Activated T-helper 17 cell treated with anti-CD3 and anti-CD28 coated beads, Interleukin-2, amount 50 U/mL, for 72 hours (primary cell): ENCODE data around the gene TMEM184A. TPM values are rescaled to one million over a fixed set of nuclear protein-coding genes. Genes with fewer than 3 reads are reported as not detected.
A peak's percentile ranks its signal among the peaks of the same experiment; 100 is the strongest.
"Not testable (repeated sequence)": the region's sequence is repeated elsewhere in the genome, so short reads cannot be mapped to it uniquely, and the experiment has no call there.

ENCODE experiments used
- ATAC-seq: fragments of 150-1000 bp; cut with Tn5 transposase; replicated peaks from 2 replicates; pipeline ENCODE4 v1.10.0; 2021; ENCODE audit warnings: mild to moderate bottlenecking, moderate library complexity
- H3K27ac Mint-ChIP-seq: one replicate; pipeline ENCODE4 v1.8.0; 2022; ENCODE audit warnings: mixed read lengths
- H3K27me3 Mint-ChIP-seq: one replicate; pipeline ENCODE4 v1.8.0; 2022; ENCODE audit warnings: mixed read lengths
- H3K36me3 Mint-ChIP-seq: one replicate; pipeline ENCODE4 v1.8.0; 2022; ENCODE audit warnings: low read depth, mild to moderate bottlenecking, mixed read lengths
- H3K4me1 Mint-ChIP-seq: one replicate; pipeline ENCODE4 v1.8.0; 2022; ENCODE audit warnings: mixed read lengths
- H3K4me3 Mint-ChIP-seq: one replicate; pipeline ENCODE4 v1.8.0; 2022; ENCODE audit warnings: mild to moderate bottlenecking, mixed read lengths
- H3K9me3 Mint-ChIP-seq: one replicate; pipeline ENCODE4 v1.8.0; 2022; ENCODE audit warnings: mixed read lengths
- total RNA-seq, 2 donors: library from RNA; stranded (reverse); gene quantifications; one replicate each; pipeline ENCODE4 v1.2.3, GENCODE V29; 2022

The TMEM184A gene
- total RNA-seq, 2 donors from 2014 or later, result not detected

GRCh38 chr7:1583241-1583930 lies 27.4 kb upstream of the TMEM184A start:
- not testable (repeated sequence) for H3K27ac Mint-ChIP-seq, H3K27me3 Mint-ChIP-seq, ATAC-seq, H3K36me3 Mint-ChIP-seq, H3K4me3 Mint-ChIP-seq, H3K9me3 Mint-ChIP-seq
- H3K4me1 Mint-ChIP-seq, result peaks cover 12% of the 10 kb centered on the region

DNA sequence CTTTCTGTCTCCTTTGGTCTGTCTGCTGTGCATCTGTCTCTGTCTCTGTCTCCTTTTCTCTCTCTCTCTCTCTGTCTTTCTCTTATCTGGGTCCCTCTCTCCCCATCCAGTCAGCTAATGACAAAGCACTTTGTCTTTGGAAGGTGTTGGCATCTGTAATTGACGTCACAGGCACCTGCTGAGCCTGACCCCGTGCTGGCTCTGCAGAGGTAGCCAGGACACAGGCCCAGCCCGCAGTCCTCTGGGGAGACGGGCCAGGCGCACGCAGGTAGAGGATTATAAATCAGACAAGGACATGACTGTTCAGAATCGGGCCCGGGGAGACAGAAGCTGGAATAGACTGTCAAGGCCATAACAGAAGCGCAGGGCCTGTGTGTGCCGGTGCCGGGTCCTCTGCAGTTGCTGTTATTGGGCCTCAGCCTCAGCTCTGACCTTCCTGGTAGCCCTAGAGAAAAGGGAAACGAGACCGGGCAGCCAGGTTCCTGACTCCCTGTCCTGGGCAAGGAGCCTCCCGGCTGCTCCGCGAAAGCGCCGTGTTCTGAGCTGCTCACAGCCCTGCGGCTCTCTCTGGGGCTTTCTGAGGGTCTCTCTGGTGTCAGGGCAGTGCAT lies 24.5 kb upstream of the TMEM184A start:
- ATAC-seq, result no peak
- Mint-ChIP-seq H3K27ac (peak overlapping the region; percentile 1), H3K9me3 (no peaks in the 10 kb centered on the region), H3K4me1 (peaks cover 14% of the 10 kb centered on the region), H3K36me3 (no peaks in the 10 kb centered on the region), H3K4me3 (no peak overlapping the region), H3K27me3 (no peaks in the 10 kb centered on the region)

- H3K4me3 Mint-ChIP-seq, result no peak overlapping the region
- no peaks in the 10 kb centered on the region for H3K27me3 Mint-ChIP-seq
- ATAC-seq, result peak; percentile 99
- H3K36me3 Mint-ChIP-seq, result no peaks in the 10 kb centered on the region
- no peaks in the 10 kb centered on the region for H3K9me3 Mint-ChIP-seq
- peak overlapping the region; percentile 1 for H3K27ac Mint-ChIP-seq
- peaks cover 14% of the 10 kb centered on the region for H3K4me1 Mint-ChIP-seq
Measured at GRCh38 chr7:1579481-1580421, 23.7 kb upstream of the TMEM184A start.

- H3K27me3 Mint-ChIP-seq, result no peaks in the 10 kb centered on the region
- H3K4me3 Mint-ChIP-seq, result no peak overlapping the region
- no peak for ATAC-seq
- no peaks in the 10 kb centered on the region for H3K36me3 Mint-ChIP-seq
- H3K4me1 Mint-ChIP-seq, result peaks cover 14% of the 10 kb centered on the region
- H3K9me3 Mint-ChIP-seq, result no peaks in the 10 kb centered on the region
- H3K27ac Mint-ChIP-seq, result no peak overlapping the region
Measured at GRCh38 chr7:1578513-1578912, 22.5 kb upstream of the TMEM184A start.

- no peaks in the 10 kb centered on the region for H3K36me3 Mint-ChIP-seq
- ATAC-seq, result no peak
- no peak overlapping the region for H3K4me3 Mint-ChIP-seq
- no peaks in the 10 kb centered on the region for H3K27me3 Mint-ChIP-seq
- H3K4me1 Mint-ChIP-seq, result peaks cover 19% of the 10 kb centered on the region
- H3K9me3 Mint-ChIP-seq, result no peaks in the 10 kb centered on the region
- no peak overlapping the region for H3K27ac Mint-ChIP-seq
Measured at GRCh38 chr7:1576521-1577253, 20.7 kb upstream of the TMEM184A start.

DNA sequence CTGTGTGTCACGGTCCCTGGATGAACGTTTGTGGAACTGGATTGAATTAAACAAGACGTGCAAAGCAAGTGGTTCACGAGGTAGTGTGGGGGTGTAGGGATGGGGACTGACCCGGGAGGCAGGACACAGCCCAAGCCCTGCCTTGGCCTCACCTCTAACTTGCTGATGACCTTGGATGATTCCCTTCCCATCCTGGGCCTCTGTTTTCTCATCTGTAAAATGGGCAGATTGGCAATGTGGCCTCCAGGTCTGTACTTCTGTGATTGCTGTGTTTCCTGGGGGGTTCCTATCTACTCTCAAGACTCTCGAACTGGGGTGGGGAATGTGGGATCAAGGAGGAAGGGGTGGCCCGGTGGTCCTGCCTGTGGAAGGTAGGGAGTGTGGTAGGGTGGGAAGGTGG lies 19.8 kb upstream of the TMEM184A start:
- Mint-ChIP-seq H3K4me1 (peaks cover 19% of the 10 kb centered on the region), H3K9me3 (no peaks in the 10 kb centered on the region), H3K27ac (no peak overlapping the region), H3K36me3 (no peaks in the 10 kb centered on the region), H3K27me3 (no peaks in the 10 kb centered on the region), H3K4me3 (no peak overlapping the region)
- no peak for ATAC-seq

GRCh38 chr7:1572111-1572822 lies 16.3 kb upstream of the TMEM184A start:
- Mint-ChIP-seq H3K36me3 (peaks cover 18% of the 10 kb centered on the region), H3K9me3 (no peaks in the 10 kb centered on the region), H3K4me1 (peaks cover 13% of the 10 kb centered on the region), H3K27me3 (no peaks in the 10 kb centered on the region), H3K27ac (peak overlapping the region; percentile 91), H3K4me3 (peak overlapping the region; percentile 87)
- no peak for ATAC-seq

DNA sequence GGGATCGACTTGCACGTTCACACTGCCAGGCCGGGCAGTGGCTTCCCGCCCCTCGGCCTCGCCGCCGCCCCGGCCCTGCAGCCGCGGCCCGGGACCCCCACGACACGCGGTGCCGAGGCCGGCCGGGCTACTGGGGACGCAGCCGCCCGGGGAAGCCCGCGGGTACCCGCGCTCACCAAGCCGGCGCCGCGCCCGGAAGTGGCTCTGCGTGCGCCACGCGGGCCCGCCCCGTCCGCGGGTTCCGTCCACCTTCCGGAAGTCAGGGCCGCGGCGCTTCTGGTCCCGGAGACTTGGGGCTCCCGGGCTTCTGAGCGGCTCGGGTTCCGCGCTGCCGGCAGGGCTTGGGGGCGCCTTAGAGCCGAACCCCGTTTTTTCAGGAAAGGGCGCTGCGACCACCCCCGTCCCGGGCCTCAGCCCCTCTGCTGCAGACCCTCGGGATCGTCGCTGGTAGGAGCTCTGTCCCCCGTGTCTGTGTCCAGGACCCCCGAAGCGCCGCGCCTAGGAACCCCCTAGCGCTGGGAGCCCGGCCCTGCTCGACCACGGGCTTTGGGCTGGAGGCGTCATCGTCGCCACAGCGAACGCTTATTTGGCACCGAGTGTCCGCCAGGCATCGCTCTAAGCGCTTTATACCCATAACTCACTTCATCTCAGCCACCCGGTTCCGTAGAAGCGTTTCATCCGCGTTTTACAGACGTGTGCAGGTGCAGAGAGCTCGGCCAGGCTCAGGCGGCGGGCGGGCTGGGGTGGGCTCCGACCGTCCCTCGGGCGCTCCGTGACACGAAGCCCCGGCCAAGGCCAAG lies 14.0 kb upstream of the TMEM184A start, which contains the start of gene PSMG3:
Gene PSMG3 (minus strand): TSS at position 200 of the 800 bp plus-strand sequence. CDS start 693 bp downstream, outside the sequence.
- ATAC-seq, result peak; percentile 91
- Mint-ChIP-seq H3K36me3 (peaks cover 39% of the 10 kb centered on the region), H3K27me3 (no peaks in the 10 kb centered on the region), H3K4me1 (peaks cover 13% of the 10 kb centered on the region), H3K27ac (peak within 1 kb of the TSS; percentile 94), H3K9me3 (no peaks in the 10 kb centered on the region), H3K4me3 (peak within 1 kb of the TSS; percentile 87)

DNA sequence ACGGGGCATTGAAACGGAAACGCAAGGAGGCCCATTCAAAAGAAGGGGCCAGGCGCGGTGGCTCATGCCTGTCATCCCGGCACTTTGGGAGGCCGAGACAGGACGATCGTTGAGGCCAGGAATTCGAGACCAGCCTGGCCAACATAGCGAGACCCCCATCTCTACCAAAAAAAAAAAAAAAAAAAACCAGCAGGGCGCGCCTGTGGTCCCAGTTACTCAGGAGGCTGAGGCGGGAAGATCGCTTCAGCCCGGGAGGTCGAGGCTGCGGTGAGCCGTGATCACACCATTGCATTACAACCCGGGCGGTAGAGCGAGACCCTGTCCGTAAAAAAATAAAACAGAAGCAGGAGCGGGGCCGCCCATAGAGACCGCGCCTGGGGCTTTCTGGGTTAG lies 13.4 kb upstream of the TMEM184A start:
- peak; percentile 45 for ATAC-seq
- no peaks in the 10 kb centered on the region for H3K9me3 Mint-ChIP-seq
- H3K27ac Mint-ChIP-seq, result peak overlapping the region; percentile 94
- H3K27me3 Mint-ChIP-seq, result no peaks in the 10 kb centered on the region
- peaks cover 13% of the 10 kb centered on the region for H3K4me1 Mint-ChIP-seq
- H3K36me3 Mint-ChIP-seq, result peaks cover 39% of the 10 kb centered on the region
- H3K4me3 Mint-ChIP-seq, result peak overlapping the region; percentile 87

DNA sequence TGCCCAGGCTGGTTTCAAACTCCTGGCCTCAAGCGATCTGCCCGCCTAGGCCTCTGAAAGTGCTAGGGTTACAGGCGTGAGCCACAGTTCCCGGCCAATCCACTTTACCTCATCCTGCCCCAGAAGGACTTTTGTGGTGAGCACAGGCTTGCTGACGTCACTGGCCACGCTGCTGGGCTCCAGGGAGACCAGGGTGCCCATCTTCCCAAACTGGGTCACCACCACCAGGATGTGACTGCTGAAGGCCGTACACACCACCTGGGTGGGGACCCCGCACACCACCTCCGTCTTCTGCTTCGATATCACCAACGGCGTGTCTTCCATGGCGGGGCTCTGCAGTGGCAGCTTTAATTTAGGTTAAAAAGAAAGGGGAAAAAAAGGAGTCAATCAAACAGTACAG lies 13.0 kb upstream of the TMEM184A start:
- H3K4me3 Mint-ChIP-seq, result peak overlapping the region; percentile 87
- ATAC-seq, result peak; percentile 55
- H3K9me3 Mint-ChIP-seq, result no peaks in the 10 kb centered on the region
- H3K4me1 Mint-ChIP-seq, result peaks cover 13% of the 10 kb centered on the region
- peaks cover 39% of the 10 kb centered on the region for H3K36me3 Mint-ChIP-seq
- H3K27me3 Mint-ChIP-seq, result no peaks in the 10 kb centered on the region
- peak overlapping the region; percentile 94 for H3K27ac Mint-ChIP-seq

- H3K36me3 Mint-ChIP-seq, result peaks cover 39% of the 10 kb centered on the region
- H3K9me3 Mint-ChIP-seq, result no peaks in the 10 kb centered on the region
- peaks cover 13% of the 10 kb centered on the region for H3K4me1 Mint-ChIP-seq
- H3K4me3 Mint-ChIP-seq, result peak overlapping the region; percentile 87
- no peak for ATAC-seq
- no peaks in the 10 kb centered on the region for H3K27me3 Mint-ChIP-seq
- H3K27ac Mint-ChIP-seq, result no peak overlapping the region
Measured at GRCh38 chr7:1567896-1568510, 12.0 kb upstream of the TMEM184A start.

- peak overlapping the region; percentile 87 for H3K4me3 Mint-ChIP-seq
- H3K27me3 Mint-ChIP-seq, result no peaks in the 10 kb centered on the region
- no peaks in the 10 kb centered on the region for H3K9me3 Mint-ChIP-seq
- H3K36me3 Mint-ChIP-seq, result peaks cover 39% of the 10 kb centered on the region
- H3K27ac Mint-ChIP-seq, result no peak overlapping the region
- no peak for ATAC-seq
- peaks cover 10% of the 10 kb centered on the region for H3K4me1 Mint-ChIP-seq
Measured at GRCh38 chr7:1567049-1567771, 11.2 kb upstream of the TMEM184A start.
